ENCODE measurements around the gene HS3ST1. TPM values are rescaled to one million over a fixed set of nuclear protein-coding genes. Genes with fewer than 3 reads are reported as not detected.

HS3ST1 gene
- total and polyA plus RNA-seq, 3 donors from 2014 or later, result 1.2 to 8.8 (median 4.3) TPM

DNA sequence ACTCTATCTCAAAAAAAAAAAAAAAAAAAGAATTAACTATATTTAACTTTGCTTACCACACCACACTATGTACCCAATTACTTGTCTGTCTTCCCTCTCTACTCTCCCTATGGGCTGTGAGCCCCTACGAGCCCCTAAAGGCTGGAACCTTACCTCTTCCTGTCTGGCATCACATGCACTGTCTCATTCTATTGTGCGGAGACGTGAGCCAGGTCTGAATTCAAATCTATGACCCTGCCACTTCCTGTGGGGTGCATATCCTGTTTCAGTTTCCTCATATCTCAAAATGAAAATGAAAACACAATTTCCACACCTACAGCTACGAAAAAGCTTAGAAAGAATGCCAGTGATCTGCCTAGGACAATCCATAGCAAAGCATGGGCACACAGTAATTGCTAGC lies 42.9 kb upstream of the HS3ST1 start:
- Histone ChIP-seq H3K27ac (no peak overlapping the region), H3K4me1 (no peaks in the 10 kb centered on the region), H3K4me3 (no peak overlapping the region), H3K9me3 (no peaks in the 10 kb centered on the region), H3K36me3 (ENCODE audit: low read depth, missing control alignments) (no peaks in the 10 kb centered on the region), H3K27me3 (no peaks in the 10 kb centered on the region)
- intact Hi-C loops (cut with DNase I; ENCODE audit: low total_unique reads), result no loop called here
- TF ChIP-seq, protein P1, sequence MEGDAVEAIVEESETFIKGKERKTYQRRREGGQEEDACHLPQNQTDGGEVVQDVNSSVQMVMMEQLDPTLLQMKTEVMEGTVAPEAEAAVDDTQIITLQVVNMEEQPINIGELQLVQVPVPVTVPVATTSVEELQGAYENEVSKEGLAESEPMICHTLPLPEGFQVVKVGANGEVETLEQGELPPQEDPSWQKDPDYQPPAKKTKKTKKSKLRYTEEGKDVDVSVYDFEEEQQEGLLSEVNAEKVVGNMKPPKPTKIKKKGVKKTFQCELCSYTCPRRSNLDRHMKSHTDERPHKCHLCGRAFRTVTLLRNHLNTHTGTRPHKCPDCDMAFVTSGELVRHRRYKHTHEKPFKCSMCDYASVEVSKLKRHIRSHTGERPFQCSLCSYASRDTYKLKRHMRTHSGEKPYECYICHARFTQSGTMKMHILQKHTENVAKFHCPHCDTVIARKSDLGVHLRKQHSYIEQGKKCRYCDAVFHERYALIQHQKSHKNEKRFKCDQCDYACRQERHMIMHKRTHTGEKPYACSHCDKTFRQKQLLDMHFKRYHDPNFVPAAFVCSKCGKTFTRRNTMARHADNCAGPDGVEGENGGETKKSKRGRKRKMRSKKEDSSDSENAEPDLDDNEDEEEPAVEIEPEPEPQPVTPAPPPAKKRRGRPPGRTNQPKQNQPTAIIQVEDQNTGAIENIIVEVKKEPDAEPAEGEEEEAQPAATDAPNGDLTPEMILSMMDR (IDR thresholded peaks at IDR 0.05), result no peak
- TF ChIP-seq POLR2A (IDR thresholded peaks at IDR 0.05), result no peak
- WGBS, 2 donors, result 63 to 67% methylated on average over 4 of the region's 4 CpGs
- no peak for DNase-seq

GRCh38 chr4:11471046-11471441 lies 42.4 kb upstream of the HS3ST1 start:
- WGBS, 2 donors, result 87 to 90% methylated on average over 3 of the region's 3 CpGs
- H3K4me1 ChIP-seq, result no peaks in the 10 kb centered on the region

DNA sequence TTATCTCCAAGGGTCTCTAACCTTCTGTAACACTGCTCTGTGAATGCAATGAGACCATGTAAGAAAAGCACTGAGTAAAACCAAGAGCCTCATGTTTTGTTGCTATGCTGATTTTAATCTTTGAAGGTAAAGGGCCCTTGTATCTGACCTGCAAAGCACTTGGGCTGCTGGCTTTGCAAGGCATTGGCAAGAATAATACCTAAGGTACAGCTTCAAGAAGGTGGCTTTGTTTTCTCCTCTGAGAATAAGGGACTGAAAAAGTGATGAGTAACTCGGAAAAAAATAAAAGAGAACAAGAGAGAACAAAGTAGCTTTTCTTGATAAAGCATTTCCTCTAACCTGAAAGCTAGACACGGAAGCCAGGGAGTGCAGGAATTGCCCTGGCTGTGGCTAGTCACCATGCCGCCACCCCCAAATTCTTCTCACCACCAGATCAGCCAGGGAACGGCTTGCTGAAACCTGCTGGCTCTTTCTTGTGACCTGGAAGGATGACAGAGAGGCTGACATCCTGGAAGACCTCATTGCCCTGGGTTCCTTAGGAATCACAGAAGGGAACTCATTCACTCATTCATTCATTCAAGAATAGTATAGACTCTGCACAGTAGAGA lies 41.8 kb upstream of the HS3ST1 start:
- Histone ChIP-seq H3K9me3 (no peaks in the 10 kb centered on the region), H3K36me3 (ENCODE audit: low read depth, missing control alignments) (no peaks in the 10 kb centered on the region), H3K27me3 (no peaks in the 10 kb centered on the region), H3K27ac (no peak overlapping the region), H3K4me1 (no peaks in the 10 kb centered on the region), H3K4me3 (no peak overlapping the region)
- no peak for DNase-seq
- intact Hi-C loops (cut with DNase I; ENCODE audit: low total_unique reads), result no loop called here
- WGBS, 2 donors, result 38 to 53% methylated on average over 4 of the region's 4 CpGs
- TF ChIP-seq, protein P1 (IDR thresholded peaks at IDR 0.05), result no peak
- TF ChIP-seq POLR2A (IDR thresholded peaks at IDR 0.05), result no peak

More at GRCh38 chr4:11471046-11471441, 42.4 kb upstream of the HS3ST1 start:
- DNase-seq, result no peak
- intact Hi-C loops (cut with DNase I; ENCODE audit: low total_unique reads), result no loop called here
- TF ChIP-seq, protein P1 (IDR thresholded peaks at IDR 0.05), result no peak
- no peak for TF ChIP-seq POLR2A (IDR thresholded peaks at IDR 0.05)
- Histone ChIP-seq H3K36me3 (ENCODE audit: low read depth, missing control alignments) (no peaks in the 10 kb centered on the region), H3K27ac (no peak overlapping the region), H3K9me3 (no peaks in the 10 kb centered on the region), H3K4me3 (no peak overlapping the region), H3K27me3 (no peaks in the 10 kb centered on the region)

- 80 to 83% methylated on average over 8 of the region's 8 CpGs for WGBS, 2 donors
- intact Hi-C loops (cut with DNase I; ENCODE audit: low total_unique reads), result no loop called here
- H3K27me3 ChIP-seq, result no peaks in the 10 kb centered on the region
- no peaks in the 10 kb centered on the region for H3K36me3 ChIP-seq (ENCODE audit: low read depth, missing control alignments)
- no peak overlapping the region for H3K27ac ChIP-seq
- TF ChIP-seq, protein P1 (IDR thresholded peaks at IDR 0.05), result no peak
- TF ChIP-seq POLR2A (IDR thresholded peaks at IDR 0.05), result no peak
- H3K4me1 ChIP-seq, result no peaks in the 10 kb centered on the region
- no peak overlapping the region for H3K4me3 ChIP-seq
- H3K9me3 ChIP-seq, result no peaks in the 10 kb centered on the region
- DNase-seq, result no peak
Observed at GRCh38 chr4:11469650-11470437, 41.1 kb upstream of the HS3ST1 start.
